Chondrocyte (in vitro differentiated cells): ENCODE data around the gene ELP5. TPM values are rescaled to one million over a fixed set of nuclear protein-coding genes. Genes with fewer than 3 reads are reported as not detected.

Experiments used
- DNase-seq: peaks from one replicate; pipeline ENCODE4 v3.0.0; 2021; ENCODE audit warnings: mixed read lengths, low spot score
- H3K27ac Mint-ChIP-seq: one replicate; pipeline ENCODE4 v1.8.0; 2021; ENCODE audit warnings: mild to moderate bottlenecking, moderate library complexity, mixed read lengths; ENCODE audit not compliant: unreplicated experiment
- H3K27me3 Mint-ChIP-seq: 2 replicates; pipeline ENCODE4 v1.8.0; 2021; ENCODE audit warnings: low read depth, mixed read lengths
- H3K36me3 Mint-ChIP-seq: 2 replicates; pipeline ENCODE4 v1.8.0; 2021; ENCODE audit warnings: low read depth, mixed read lengths
- H3K4me1 Mint-ChIP-seq: 2 replicates; pipeline ENCODE4 v1.8.0; 2021; ENCODE audit warnings: low read depth, mild to moderate bottlenecking, mixed read lengths
- H3K4me3 Mint-ChIP-seq: one replicate; pipeline ENCODE4 v1.8.0; 2021; ENCODE audit warnings: mild to moderate bottlenecking, moderate library complexity, mixed read lengths; ENCODE audit not compliant: unreplicated experiment
- H3K9me3 Mint-ChIP-seq: 2 replicates; pipeline ENCODE4 v1.8.0; 2021; ENCODE audit warnings: low read depth, mixed read lengths
- CTCF ChIP-seq: fragments of 200-600 bp; sonication (generic); IDR thresholded peaks from 2 replicates; pipeline ENCODE4 v1.5.0; 2021; ENCODE audit warnings: antibody characterized with exemption, mild to moderate bottlenecking, moderate library complexity
- total RNA-seq: library from RNA; stranded (reverse); gene quantifications from 3 replicates; pipeline ENCODE4 v1.2.1, GENCODE V29; 2021

Gene ELP5
- total RNA-seq, 1 donor from 2014 or later, result 24.9 TPM

DNA sequence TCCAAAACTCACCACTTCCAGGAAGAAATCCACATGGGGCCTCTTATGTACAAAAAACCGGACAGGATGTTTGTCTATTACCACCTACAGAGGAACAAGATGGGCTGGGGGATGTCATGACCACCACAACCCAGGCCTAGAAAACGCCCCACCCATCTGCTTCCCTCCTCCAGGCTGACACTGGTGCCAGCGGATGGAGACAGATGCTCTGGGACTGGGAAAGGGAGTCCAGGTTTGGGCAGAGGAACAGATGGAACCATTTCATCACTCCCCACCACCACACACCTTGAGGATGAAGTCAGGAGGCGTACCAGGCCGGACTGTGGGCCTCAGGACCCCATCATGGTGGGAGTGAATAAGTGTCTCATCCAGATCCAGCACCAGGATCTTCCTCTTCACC lies 5.2 kb upstream of the ELP5 start:
- Mint-ChIP-seq H3K27me3 (no peaks in the 10 kb centered on the region), H3K4me3 (no peak overlapping the region), H3K4me1 (peaks cover 33% of the 10 kb centered on the region), H3K36me3 (peaks cover 18% of the 10 kb centered on the region), H3K9me3 (no peaks in the 10 kb centered on the region), H3K27ac (no peak overlapping the region)
- no peak for DNase-seq
- TF ChIP-seq CTCF, result no peak

DNA sequence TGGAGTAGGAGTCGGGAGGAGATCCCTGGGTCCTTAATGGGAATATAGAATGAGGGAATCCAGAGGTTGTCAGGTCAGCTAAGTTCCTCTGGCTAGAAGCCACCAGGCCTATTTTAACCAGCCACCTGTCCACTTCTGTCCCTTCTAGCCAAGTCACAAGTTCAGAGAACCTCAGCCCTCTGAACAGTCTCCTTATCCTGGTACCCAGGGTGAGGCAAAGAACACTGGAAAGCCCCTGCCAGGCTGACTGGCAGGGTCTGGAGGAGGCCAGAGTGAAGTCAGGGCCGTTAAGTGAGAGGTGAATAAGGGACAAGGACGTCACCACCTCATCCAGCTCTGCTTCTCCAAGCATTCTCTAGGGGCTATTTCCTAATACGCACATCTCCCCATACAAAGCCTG lies 3.2 kb upstream of the ELP5 start:
- peak overlapping the region; percentile 37 for H3K27ac Mint-ChIP-seq
- H3K4me1 Mint-ChIP-seq, result peaks cover 37% of the 10 kb centered on the region
- no peaks in the 10 kb centered on the region for H3K9me3 Mint-ChIP-seq
- DNase-seq, result no peak
- no peak for TF ChIP-seq CTCF
- H3K4me3 Mint-ChIP-seq, result no peak overlapping the region
- no peaks in the 10 kb centered on the region for H3K27me3 Mint-ChIP-seq
- peaks cover 17% of the 10 kb centered on the region for H3K36me3 Mint-ChIP-seq

GRCh38 chr17:7249214-7249613 lies 2.8 kb upstream of the ELP5 start:
- peak overlapping the region; percentile 37 for H3K27ac Mint-ChIP-seq
- H3K4me1 Mint-ChIP-seq, result peaks cover 40% of the 10 kb centered on the region
- no peaks in the 10 kb centered on the region for H3K27me3 Mint-ChIP-seq

DNA sequence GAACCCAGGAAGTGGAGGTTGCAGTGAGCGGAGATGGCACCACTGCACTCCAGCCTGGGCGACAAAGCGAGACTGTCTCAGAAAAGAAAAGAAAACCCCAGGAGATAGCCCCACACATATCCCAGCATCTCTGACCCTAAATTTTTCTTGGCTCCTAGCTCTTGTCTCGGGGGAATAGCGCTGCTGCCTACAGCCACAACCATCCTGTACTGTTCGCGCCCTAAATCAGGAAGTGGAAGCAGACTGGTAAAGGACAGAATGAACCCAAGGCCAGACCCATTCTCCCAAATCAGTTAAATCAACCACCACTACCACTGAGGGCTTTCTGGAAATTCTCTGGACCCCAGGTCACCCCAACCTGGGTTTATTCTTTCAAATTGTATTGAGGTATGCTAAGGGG lies 2.2 kb upstream of the ELP5 start:
- H3K4me1 Mint-ChIP-seq, result peaks cover 41% of the 10 kb centered on the region
- H3K9me3 Mint-ChIP-seq, result no peaks in the 10 kb centered on the region
- H3K27me3 Mint-ChIP-seq, result no peaks in the 10 kb centered on the region
- DNase-seq, result no peak
- TF ChIP-seq CTCF, result no peak
- H3K36me3 Mint-ChIP-seq, result peaks cover 14% of the 10 kb centered on the region
- peak overlapping the region; percentile 92 for H3K27ac Mint-ChIP-seq
- H3K4me3 Mint-ChIP-seq, result peak overlapping the region; percentile 98

More at GRCh38 chr17:7249214-7249613, 2.8 kb upstream of the ELP5 start:
- H3K36me3 Mint-ChIP-seq, result peaks cover 17% of the 10 kb centered on the region
- peak overlapping the region; percentile 29 for H3K4me3 Mint-ChIP-seq
- no peak for TF ChIP-seq CTCF
- no peaks in the 10 kb centered on the region for H3K9me3 Mint-ChIP-seq
- no peak for DNase-seq

GRCh38 chr17:7250695-7251627 lies 1.1 kb upstream of the ELP5 start:
- H3K4me1 Mint-ChIP-seq, result peaks cover 41% of the 10 kb centered on the region
- no peaks in the 10 kb centered on the region for H3K27me3 Mint-ChIP-seq
- peak overlapping the region; percentile 98 for H3K4me3 Mint-ChIP-seq
- TF ChIP-seq CTCF, result no peak
- no peak for DNase-seq
- no peaks in the 10 kb centered on the region for H3K9me3 Mint-ChIP-seq
- peaks cover 12% of the 10 kb centered on the region for H3K36me3 Mint-ChIP-seq
- peak overlapping the region; percentile 92 for H3K27ac Mint-ChIP-seq
